Endodermal cell (in vitro differentiated cells): ENCODE measurements around the gene CCDC38. TPM values are rescaled to one million over a fixed set of nuclear protein-coding genes. Genes with fewer than 3 reads are reported as not detected.

Source experiments
- DNase-seq: peaks from one replicate; pipeline ENCODE4 v3.0.0-alpha.2; 2017
- H3K27ac ChIP-seq: 2 replicates; pipeline ENCODE4 v1.5.1; 2013; ENCODE audit warnings: mild to moderate bottlenecking, low read depth, low read length, moderate library complexity
- H3K27me3 ChIP-seq: 2 replicates; pipeline ENCODE4 v1.6.1; 2013; ENCODE audit warnings: mild to moderate bottlenecking, low read length, moderate library complexity; ENCODE audit not compliant: insufficient read depth, control insufficient read depth, poor library complexity, severe bottlenecking
- H3K36me3 ChIP-seq: 2 replicates; pipeline ENCODE4 v1.7.0; 2013; ENCODE audit warnings: mild to moderate bottlenecking, low read length, moderate library complexity; ENCODE audit not compliant: control insufficient read depth, insufficient read depth
- H3K4me1 ChIP-seq: one replicate; pipeline ENCODE4 v1.7.0; 2013; ENCODE audit warnings: low read length; ENCODE audit not compliant: control insufficient read depth, insufficient read depth
- H3K4me3 ChIP-seq: 2 replicates; pipeline ENCODE4 v1.5.1; 2013; ENCODE audit warnings: mild to moderate bottlenecking, low read length, moderate library complexity
- H3K9ac ChIP-seq: 2 replicates; pipeline ENCODE4 v1.6.1; 2013; ENCODE audit warnings: mild to moderate bottlenecking, low read length, moderate library complexity; ENCODE audit not compliant: poor library complexity, severe bottlenecking; ENCODE audit errors: extremely low read depth
- H3K9me3 ChIP-seq: 2 replicates; pipeline ENCODE4 v1.6.1; 2013; ENCODE audit warnings: mild to moderate bottlenecking, low read length, moderate library complexity; ENCODE audit not compliant: control insufficient read depth
- H3K27ac Mint-ChIP-seq: 2 replicates; pipeline ENCODE4 v1.8.0; 2020; ENCODE audit warnings: mixed read lengths
- H3K27me3 Mint-ChIP-seq: 2 replicates; pipeline ENCODE4 v1.8.0; 2021; ENCODE audit warnings: mild to moderate bottlenecking, mixed read lengths; ENCODE audit not compliant: insufficient read depth
- H3K36me3 Mint-ChIP-seq: 2 replicates; pipeline ENCODE4 v1.8.0; 2020; ENCODE audit warnings: low read depth, mixed read lengths
- H3K4me1 Mint-ChIP-seq: 2 replicates; pipeline ENCODE4 v1.8.0; 2020; ENCODE audit warnings: mixed read lengths
- H3K4me3 Mint-ChIP-seq: 2 replicates; pipeline ENCODE4 v1.8.0; 2020; ENCODE audit warnings: mild to moderate bottlenecking, moderate library complexity, mixed read lengths
- H3K9me3 Mint-ChIP-seq: 2 replicates; pipeline ENCODE4 v1.8.0; 2020; ENCODE audit warnings: mild to moderate bottlenecking, mixed read lengths
- CTCF ChIP-seq: fragments of 200-600 bp; sonication (generic); conservative IDR thresholded peaks from 2 replicates; pipeline ENCODE4 v1.5.0; 2021; ENCODE audit warnings: antibody characterized with exemption, mild to moderate bottlenecking
- WGBS, 2 experiments: methylation state at CpG; one replicate each; pipeline versions ENCODE4 v1.1.5 to v1.1.7; 2013; ENCODE audit warnings: missing lambda C conversion rate in 2 of 2, mixed read lengths in 1 of 2; ENCODE audit not compliant: insufficient coverage in 1 of 2, insufficient read length in 1 of 2; 5-methylcytosine and 5-hydroxymethylcytosine counted together
- total RNA-seq, 2 donors: library from RNA; stranded (reverse); fragmentation: NEBNext Ultra II Directional in 1 of 2; extraction: Animal tissue kit (Norgen Biotek cat#: 25700) in 1 of 2; gene quantifications; 2 replicates in 1 of 2; 3 replicates in 1 of 2; pipeline ENCODE4 v1.2.1, GENCODE V29; 2021

CCDC38 gene
- total RNA-seq, 2 donors from 2014 or later, result 0.35 TPM

GRCh38 chr12:95982602-95983001 lies 40.2 kb upstream of the CCDC38 start:
- H3K27me3 ChIP-seq, result peaks cover 9% of the 10 kb centered on the region
- H3K36me3 Mint-ChIP-seq, result no peaks in the 10 kb centered on the region
- no peak overlapping the region for H3K27ac ChIP-seq
- no peak overlapping the region for H3K4me3 Mint-ChIP-seq
- H3K4me1 Mint-ChIP-seq, result peaks cover 16% of the 10 kb centered on the region
- H3K4me3 ChIP-seq, result no peak overlapping the region
- H3K27me3 Mint-ChIP-seq, result peaks cover 2% of the 10 kb centered on the region
- no peaks in the 10 kb centered on the region for H3K4me1 ChIP-seq
- no peak for DNase-seq
- no peaks in the 10 kb centered on the region for H3K9me3 ChIP-seq
- no peak overlapping the region for H3K27ac Mint-ChIP-seq
- H3K9ac ChIP-seq, result no peak overlapping the region
- H3K36me3 ChIP-seq, result no peaks in the 10 kb centered on the region
- TF ChIP-seq CTCF, result no peak
- no peaks in the 10 kb centered on the region for H3K9me3 Mint-ChIP-seq
- WGBS, 2 experiments, result 90 to 91% methylated on average over 1 of the region's 1 CpG

GRCh38 chr12:95980437-95980836 lies 38.0 kb upstream of the CCDC38 start:
- Mint-ChIP-seq H3K4me3 (no peak overlapping the region), H3K9me3 (no peaks in the 10 kb centered on the region), H3K27me3 (peaks cover 2% of the 10 kb centered on the region), H3K4me1 (peaks cover 10% of the 10 kb centered on the region), H3K27ac (no peak overlapping the region), H3K36me3 (no peaks in the 10 kb centered on the region)
- Histone ChIP-seq H3K4me1 (no peaks in the 10 kb centered on the region), H3K9me3 (no peaks in the 10 kb centered on the region), H3K4me3 (no peak overlapping the region), H3K27ac (no peak overlapping the region), H3K36me3 (no peaks in the 10 kb centered on the region), H3K27me3 (peaks cover 4% of the 10 kb centered on the region), H3K9ac (no peak overlapping the region)
- WGBS, 2 experiments, result 93 to 97% methylated on average over 4 to 5 of the region's 5 CpGs
- no peak for TF ChIP-seq CTCF
- DNase-seq, result no peak

GRCh38 chr12:95978774-95979173 lies 36.4 kb upstream of the CCDC38 start:
- no peaks in the 10 kb centered on the region for H3K9me3 Mint-ChIP-seq
- H3K27me3 Mint-ChIP-seq, result peaks cover 2% of the 10 kb centered on the region
- H3K9me3 ChIP-seq, result no peaks in the 10 kb centered on the region
- H3K4me1 Mint-ChIP-seq, result peaks cover 10% of the 10 kb centered on the region
- peaks cover 4% of the 10 kb centered on the region for H3K27me3 ChIP-seq
- no peak overlapping the region for H3K4me3 Mint-ChIP-seq
- no peak overlapping the region for H3K4me3 ChIP-seq
- no peak for DNase-seq
- no peak overlapping the region for H3K9ac ChIP-seq
- no peaks in the 10 kb centered on the region for H3K36me3 Mint-ChIP-seq
- H3K4me1 ChIP-seq, result no peaks in the 10 kb centered on the region
- H3K27ac Mint-ChIP-seq, result no peak overlapping the region
- H3K27ac ChIP-seq, result no peak overlapping the region
- H3K36me3 ChIP-seq, result no peaks in the 10 kb centered on the region
- TF ChIP-seq CTCF, result no peak
- WGBS, 2 experiments, result 92 to 96% methylated on average over 3 of the region's 3 CpGs
